NCI-H82 (cell line): ENCODE measurements around the gene RSRC1.
"Not testable (repeated sequence)": the region's sequence is repeated elsewhere in the genome, so short reads cannot be mapped to it uniquely, and the experiment has no call there.

ENCODE experiments used
- DNase-seq: peaks from one replicate; lab custom pipeline; 2025; lab: John Stamatoyannopoulos, UW

The RSRC1 gene

DNA sequence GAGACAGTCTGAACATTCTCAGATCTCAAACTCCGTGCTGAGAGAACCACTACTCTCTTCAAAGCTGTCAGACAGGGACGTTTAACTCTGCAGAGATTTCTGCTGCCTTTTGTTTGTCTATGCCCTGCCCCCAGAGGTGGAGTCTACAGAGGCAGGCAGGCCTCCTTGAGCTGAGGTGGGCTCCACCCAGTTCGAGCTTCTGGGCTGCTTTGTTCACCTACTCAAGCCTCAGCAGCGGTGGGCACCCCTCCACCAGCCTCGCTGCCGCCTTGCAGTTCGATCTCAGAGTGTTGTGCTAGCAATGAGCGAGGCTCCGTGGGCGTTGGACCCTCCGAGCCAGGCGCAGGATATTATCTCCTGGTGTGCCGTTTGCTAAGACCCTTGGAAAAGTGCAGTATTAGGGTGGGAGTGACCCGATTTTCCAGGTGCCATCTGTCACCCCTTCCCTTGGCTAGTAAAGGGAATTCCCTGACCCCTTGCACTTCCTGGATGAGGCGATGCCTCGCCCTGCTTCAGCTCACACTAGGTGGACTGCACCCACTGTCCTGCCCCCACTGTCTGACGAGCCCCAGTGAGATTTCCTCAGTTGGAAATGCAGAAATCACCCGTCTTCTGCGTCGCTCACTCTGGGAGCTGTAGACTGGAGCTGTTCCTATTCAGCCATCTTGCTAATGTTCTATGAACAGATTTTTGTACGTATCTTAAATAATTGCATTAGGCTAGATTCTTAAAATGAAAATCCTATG is 220.0 kb downstream of the RSRC1 start:
- DNase-seq: peak; percentile 34

- peak; percentile 50 for DNase-seq
Measured at GRCh38 chr3:158330870-158331269, 221.0 kb downstream of the RSRC1 start.

DNA sequence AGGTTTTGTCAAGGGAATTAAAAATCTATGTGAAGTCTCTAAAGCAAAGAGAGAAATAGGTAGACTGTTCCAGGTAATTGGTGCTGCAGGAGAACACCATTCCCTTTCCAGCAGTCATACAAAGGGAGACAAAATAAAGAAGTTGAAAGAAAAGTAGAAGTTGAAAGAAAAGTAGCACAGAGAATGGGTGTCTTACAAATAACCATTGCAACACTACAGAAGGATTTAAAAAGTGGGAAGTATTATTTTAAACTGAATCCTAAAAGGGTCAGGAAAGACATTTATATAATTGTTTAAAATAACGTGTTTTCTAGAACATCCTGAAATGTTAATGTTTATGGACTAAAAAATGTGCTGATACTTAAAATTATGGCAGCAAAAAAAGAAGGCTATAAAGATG is 223.8 kb downstream of the RSRC1 start:
- DNase-seq: no peak

DNA sequence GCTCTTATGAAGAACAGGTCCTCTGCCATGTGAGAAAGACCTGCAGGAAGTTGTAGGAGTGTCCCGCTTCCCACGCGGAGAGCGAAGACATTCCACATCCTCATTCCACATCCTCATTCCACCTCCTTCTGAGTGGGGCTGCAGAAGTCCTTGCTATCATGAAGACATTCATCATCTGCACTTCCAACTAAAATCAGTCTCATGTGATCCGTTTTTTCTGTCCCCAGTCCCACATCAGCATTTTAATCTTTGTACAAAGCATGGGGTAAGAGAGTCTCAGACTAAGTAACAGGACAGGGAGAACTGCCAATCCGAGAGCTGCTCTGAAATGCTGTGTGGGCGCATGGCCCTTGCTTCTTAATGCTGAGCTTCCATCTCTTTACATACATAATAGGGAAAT is 227.2 kb downstream of the RSRC1 start:
- DNase-seq: no peak

- no peak for DNase-seq
Measured at GRCh38 chr3:158339638-158340037, 229.7 kb downstream of the RSRC1 start.

- not testable (repeated sequence) for DNase-seq
Measured at GRCh38 chr3:158340951-158341350, 231.1 kb downstream of the RSRC1 start.

DNA sequence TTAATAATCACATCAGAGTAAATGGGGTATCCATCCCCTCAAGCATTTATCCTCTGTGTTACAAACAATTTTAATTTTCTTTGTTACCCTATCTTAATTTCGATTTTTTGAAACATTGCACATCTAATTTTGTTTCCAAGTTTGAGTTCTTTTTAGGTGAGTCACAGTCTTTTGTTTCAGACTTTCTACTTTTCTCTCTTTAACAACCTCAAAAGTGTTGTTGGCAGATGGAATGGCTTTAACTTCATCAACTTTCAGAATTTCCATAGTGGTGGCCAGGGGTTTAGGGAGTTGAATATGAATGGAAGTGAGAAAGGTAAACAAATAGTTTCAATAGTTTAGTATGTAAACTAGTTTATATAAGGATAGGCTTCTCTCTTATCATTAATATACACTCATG is 238.1 kb downstream of the RSRC1 start:
- DNase-seq: no peak

DNA sequence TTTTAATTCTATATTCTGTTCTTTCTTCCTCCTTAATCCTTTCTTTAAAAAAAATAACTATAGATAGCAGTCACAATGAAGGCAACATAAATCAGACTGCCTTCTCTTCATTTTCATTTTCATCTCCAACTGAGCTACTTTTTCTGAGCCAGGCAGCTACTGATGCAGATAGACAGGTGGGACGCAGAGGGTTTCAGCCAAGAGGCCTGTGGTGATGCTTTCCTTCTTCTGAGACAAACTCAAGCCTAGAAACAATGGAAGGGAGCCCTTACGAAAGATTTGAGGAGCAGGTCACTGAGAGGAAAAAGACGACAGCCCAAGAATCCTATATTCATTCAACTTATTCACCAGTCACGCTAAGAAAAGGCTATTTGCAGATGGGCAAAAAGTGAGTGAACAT is 241.1 kb downstream of the RSRC1 start:
- no peak for DNase-seq

DNA sequence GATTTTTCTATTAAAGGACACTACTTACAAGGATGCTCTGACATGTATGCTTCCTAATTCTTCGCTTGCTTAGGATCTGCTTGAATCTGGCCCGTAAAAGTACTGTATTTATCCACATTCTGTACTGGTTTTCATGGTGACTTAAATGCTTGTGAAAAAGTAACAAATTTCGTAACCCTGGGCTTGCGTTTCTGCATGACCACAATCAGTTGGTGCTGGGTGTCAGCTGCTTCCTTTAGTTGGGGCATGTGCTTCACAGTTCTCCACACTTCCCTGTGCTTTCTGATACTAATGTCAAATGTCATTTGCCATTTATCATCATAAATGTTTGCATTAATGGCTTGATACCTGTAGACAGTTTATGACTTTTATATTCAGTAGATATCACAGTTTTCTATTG is 242.7 kb downstream of the RSRC1 start:
- no peak for DNase-seq

DNA sequence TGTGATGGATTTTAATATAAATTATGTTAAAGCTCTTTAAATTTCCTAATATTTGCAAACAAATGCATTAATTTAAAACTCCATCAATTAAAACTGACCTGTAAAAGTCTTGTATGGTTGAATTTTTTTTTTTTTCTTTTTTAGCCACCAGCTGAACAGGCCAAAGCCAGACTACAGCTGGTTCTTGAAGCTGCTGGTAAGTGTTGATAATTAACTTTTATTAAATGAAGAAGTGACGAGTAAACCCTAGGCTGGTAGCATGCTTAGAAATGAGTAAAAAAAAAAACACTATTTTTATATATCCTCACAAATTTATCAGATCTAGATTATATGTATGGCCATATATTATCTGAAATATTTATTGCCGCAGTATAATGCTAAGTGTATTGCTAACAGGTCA is 244.8 kb downstream of the RSRC1 start:
- no peak for DNase-seq

- no peak for DNase-seq
Measured at GRCh38 chr3:158355623-158356588, 246.0 kb downstream of the RSRC1 start.

DNA sequence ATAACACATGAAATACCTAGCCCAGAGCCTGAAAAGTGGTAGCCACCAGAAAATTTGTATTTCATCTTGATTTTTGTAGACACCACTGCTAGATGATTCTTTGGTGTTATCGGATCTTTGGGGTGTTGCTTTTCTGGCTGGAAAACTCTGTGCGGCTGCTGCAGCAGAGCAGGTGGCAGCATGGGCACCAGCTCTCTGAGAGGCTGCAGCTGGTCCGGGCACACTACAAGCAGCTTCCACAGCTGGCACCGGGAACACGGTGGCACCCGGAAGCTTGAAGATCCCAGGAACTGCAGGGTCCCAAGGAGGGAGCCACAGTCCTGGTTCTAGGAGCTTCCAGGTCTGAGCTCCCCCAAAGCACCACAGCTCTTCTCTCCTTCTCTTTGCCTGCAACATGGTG is 249.4 kb downstream of the RSRC1 start:
- no peak for DNase-seq

GRCh38 chr3:158360756-158361448 is 251.0 kb downstream of the RSRC1 start:
- no peak for DNase-seq

GRCh38 chr3:158368271-158368670 is 258.4 kb downstream of the RSRC1 start:
- peak; percentile 93 for DNase-seq

DNA sequence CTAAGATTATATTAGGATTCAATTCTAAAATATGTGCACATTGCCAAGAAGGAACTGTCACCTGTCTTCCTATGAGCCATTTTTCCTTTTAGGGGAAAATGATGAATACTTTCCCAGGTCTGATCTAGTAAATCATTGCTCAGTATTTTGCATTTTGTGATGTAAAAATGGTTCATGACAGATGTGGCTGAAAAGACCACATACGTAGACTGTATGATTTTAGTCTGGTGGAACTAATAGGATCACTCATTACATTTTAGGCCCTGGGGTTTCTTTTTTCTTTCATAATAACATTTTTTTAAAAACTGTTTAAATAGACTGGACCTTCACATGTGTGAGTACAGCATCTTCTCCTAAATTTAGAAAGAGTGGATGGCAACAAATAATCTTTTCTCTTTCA is 259.4 kb downstream of the RSRC1 start:
- DNase-seq: no peak

DNA sequence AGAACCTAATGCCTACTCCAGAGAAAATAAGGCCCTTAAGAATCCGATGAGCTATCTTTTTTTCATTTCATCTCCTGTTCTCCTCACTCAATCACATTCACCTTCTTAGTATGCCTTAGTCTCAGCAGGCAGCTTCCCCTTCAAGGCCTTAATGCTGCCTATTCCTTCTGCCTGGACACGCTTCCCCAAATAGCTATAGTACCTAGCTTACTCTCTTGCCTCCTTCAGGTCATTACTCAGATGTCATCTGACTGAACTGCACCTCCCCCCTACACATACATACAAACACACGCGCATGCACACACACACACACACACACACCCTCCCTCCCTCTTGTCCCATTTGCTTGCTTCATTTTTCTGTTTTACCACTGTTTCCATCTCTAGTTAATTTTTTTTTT is 269.6 kb downstream of the RSRC1 start:
- DNase-seq: no peak

GRCh38 chr3:158381262-158381868 is 271.5 kb downstream of the RSRC1 start:
- DNase-seq: no peak

DNA sequence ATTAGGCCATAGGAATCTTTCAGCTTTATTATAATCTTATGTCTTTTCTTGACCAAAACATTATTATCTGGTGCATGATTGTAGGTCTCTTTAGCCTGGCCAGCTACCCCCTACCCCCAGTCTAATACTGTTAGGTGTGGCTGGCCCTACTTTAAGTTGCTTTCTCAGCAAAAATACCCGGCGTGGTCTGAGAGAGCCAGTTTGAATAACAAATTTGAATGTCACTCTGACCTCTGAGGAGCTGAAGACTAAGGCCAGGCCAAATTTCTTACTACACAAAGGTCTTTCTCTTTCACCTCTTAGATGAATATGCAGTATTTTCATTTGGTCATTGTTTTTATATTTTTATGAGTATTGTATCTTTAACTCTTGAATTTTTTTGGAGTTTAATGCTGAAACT is 272.6 kb downstream of the RSRC1 start:
- no peak for DNase-seq

GRCh38 chr3:158384019-158384418 is 274.1 kb downstream of the RSRC1 start:
- DNase-seq: no peak

DNA sequence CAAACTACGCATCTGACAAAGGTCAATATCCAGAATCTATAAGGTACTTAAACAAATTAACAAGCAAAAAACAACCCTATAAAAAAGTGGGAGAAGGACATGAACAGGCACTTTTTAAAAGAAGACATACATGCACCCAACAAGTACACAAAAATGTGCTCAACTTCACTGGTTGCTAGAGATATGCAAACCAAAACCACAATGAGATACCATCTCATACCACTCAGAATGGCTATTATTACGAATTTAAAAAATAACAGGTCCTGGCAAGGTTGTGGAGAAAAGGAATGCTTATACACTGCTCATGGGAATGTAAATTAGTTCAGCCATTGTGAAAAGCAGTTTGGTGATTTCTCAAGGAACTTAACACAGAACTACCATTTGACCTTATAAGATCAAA is 285.5 kb downstream of the RSRC1 start:
- DNase-seq: no peak

DNA sequence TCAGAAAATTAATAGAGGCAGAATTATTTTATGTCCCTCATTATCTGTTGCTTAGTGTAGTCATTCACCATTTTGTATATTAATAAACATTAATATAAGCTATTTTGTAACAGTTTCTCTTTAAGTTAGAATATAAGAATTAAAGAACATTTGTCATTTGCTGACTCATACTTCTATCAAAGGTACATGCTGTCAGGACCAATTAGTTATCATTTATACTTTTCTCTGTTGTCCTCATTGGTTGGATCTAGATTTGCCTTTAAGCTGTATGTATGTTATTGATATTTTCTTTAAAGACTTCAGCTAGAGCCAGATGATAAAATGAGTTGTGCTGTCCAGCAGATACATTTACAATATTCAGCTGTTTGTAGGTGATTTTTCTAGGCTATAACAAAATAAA is 292.7 kb downstream of the RSRC1 start:
- DNase-seq: no peak

DNA sequence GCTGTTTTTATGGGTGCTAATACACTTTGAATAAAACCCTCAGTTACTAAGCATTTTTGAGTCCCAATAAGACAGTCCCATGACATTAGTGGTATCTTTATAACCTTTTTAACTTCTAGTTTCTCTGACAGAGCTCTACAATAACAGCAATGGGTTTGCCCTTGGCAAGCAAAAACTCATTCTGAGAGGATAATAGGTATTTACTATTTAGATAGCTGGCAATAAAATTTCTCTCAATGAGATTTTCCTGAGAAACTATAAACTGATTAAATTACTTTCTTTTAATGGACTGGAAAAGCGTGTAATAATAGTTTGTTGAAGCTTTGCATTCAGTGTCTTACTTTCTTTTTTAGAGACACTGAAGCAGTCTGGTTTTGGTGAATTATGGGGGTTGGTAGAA is 293.1 kb downstream of the RSRC1 start:
- DNase-seq: no peak
